HAP-1 (cell line): ENCODE data around the gene SCARB1.
A peak's percentile ranks its signal among the peaks of the same experiment; 100 is the strongest.

Experiments
- DNase-seq, 2 experiments: peaks; one replicate each; pipeline ENCODE4 v3.0.0-alpha.2; 2016 to 2020; ENCODE audit warnings: low spot score in 2 of 2
- H3K27me3 ChIP-seq: fragments of 250-450 bp; sonication (Bioruptor Pico); 2 replicates; pipeline ENCODE4 v1.5.1; 2020; ENCODE audit warnings: low read depth, mild to moderate bottlenecking, moderate library complexity
- H3K36me3 ChIP-seq: fragments of 250-450 bp; sonication (Bioruptor Pico); replicated peaks from 2 replicates; pipeline ENCODE4 v1.5.1; 2020; ENCODE audit warnings: mild to moderate bottlenecking
- H3K4me1 ChIP-seq: fragments of 250-450 bp; sonication (Bioruptor Pico); 2 replicates; pipeline ENCODE4 v1.5.1; 2020; ENCODE audit warnings: mild to moderate bottlenecking
- H3K4me3 ChIP-seq: fragments of 250-450 bp; sonication (Bioruptor Pico); 2 replicates; pipeline ENCODE4 v1.5.1; 2020; ENCODE audit warnings: mild to moderate bottlenecking, moderate library complexity
- H3K9me3 ChIP-seq: fragments of 250-450 bp; sonication (Bioruptor Pico); 2 replicates; pipeline ENCODE4 v1.5.1; 2020; ENCODE audit warnings: mild to moderate bottlenecking, moderate library complexity
- in situ Hi-C: fragments of 300-500 bp; cut with MboI; formaldehyde crosslinking; loops from 3 replicates; pipeline ENCODE4 v1.14.3; 2020; ENCODE audit warnings: low sequenced_read_pairs, inconsistent platforms, mixed read lengths

Gene SCARB1

DNA sequence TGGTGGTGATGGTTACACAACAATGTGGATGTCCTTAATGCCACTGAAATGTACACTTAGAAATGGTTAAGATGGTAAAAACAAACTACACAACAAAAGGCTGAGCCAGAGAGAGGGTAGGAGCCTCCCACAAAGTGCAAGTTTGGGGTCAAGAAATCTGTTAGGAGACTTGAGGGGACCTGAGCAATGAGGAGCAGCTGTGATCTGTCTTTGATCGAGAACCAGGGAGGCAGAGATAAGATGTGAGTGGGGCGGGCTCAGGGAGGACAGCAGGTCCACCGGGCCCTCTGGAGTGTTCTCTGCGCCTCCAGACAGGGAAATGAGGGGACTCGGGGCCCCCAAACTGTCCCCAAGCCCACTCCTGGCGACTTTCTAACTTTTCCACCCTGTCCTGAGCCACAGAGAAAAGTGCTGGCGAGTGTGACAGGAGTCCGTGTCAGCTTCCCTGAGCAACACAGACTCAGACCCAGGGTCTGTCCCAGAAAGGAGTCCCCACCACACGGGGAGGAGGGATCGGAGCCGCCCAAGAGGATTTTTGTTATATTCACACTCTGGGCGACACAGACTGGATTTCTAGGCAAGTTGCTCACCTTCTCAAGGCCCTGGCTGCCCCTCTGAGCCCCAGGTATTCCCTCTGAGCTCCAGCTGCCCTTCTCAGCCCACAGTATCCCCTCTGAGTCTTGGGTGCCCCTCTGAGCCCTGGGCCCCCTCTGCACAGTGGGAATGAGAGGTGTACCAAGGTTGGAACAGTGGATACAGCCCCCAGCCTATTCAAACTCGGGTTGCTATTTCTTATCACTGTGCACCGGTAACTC is 11.5 kb upstream of the SCARB1 start:
- DNase-seq = no peak
- H3K36me3 ChIP-seq = no peaks in the 10 kb centered on the region
- H3K27me3 ChIP-seq = no peaks in the 10 kb centered on the region
- no peaks in the 10 kb centered on the region for H3K4me1 ChIP-seq
- no peaks in the 10 kb centered on the region for H3K9me3 ChIP-seq
- in situ Hi-C loops = no loop called here
- H3K4me3 ChIP-seq = no peak overlapping the region

DNA sequence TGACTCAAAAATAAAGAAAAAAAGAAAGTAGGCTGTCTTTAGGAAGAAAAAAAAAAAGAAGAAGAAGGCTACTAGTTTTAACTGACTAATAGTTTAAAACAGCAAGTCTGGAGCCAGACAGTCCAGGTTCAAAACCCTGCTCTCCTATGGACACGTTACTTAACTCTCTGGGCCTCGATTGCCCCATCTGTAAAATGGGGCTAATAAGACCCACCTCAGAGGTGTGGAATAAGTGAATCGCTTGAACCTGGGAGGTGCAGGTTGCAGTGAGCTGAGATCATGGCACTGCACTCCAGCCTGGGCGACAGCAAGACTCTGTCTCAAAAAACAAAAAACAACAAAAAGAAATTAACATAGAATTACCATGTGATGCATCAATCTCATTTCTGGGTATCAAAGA is 10.5 kb upstream of the SCARB1 start:
- H3K9me3 ChIP-seq = no peaks in the 10 kb centered on the region
- no peaks in the 10 kb centered on the region for H3K4me1 ChIP-seq
- no peaks in the 10 kb centered on the region for H3K27me3 ChIP-seq
- H3K4me3 ChIP-seq = no peak overlapping the region
- no peak for DNase-seq
- no peaks in the 10 kb centered on the region for H3K36me3 ChIP-seq
- in situ Hi-C loops = no loop called here

DNA sequence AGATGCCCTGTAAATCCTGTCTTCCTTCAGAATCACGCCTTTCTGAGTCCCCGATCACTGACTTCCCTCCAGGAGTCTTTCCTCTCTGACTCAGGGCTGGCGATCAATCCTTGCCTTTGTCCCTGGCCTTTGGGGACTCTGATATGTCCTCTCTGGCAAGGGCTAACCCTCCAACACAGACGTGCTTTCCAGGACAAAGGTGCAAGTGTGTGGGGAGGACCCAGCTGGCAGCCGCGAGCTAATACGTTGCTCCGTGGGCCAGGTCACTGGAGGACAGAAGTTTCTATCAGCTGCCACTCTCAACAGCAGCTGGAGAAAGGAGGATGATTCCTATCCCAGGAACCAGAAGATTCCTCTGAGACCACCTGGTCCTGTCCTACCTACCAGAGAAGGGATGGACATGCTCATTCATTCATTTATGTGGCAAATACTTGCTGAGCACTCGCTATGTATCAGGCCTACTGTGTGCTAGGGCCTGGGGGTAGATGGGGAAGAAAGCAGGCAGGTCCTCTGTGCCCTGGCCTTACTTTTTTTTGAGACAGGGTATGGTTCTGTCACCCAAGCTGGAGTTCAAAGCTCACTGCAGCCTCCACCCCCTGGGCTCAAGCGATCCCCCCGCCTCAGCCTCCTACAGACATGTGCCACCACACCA is 8.5 kb upstream of the SCARB1 start:
- DNase-seq = no peak
- H3K4me1 ChIP-seq = no peaks in the 10 kb centered on the region
- no peaks in the 10 kb centered on the region for H3K27me3 ChIP-seq
- H3K4me3 ChIP-seq = no peak overlapping the region
- in situ Hi-C loops = no loop called here
- H3K36me3 ChIP-seq = no peaks in the 10 kb centered on the region
- H3K9me3 ChIP-seq = no peaks in the 10 kb centered on the region

DNA sequence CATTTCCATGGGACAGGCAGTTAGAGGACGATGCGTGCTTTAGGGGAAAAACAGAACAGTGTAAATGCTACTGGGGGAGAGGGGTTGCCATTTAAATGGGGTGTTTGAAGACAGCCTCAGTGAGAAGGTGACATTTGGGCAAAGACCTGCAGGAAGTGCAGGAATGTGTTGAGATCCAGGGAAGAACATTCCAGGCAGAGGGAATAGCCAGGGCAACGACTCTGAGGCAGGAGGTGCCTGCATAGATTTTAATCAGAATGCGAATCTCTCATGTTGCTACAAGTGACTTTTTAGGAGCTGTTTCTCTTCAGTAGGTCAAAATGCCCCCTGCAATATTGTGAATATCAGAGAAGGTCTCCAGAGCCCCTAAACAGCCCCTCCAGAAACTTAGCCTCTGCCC is 7.6 kb upstream of the SCARB1 start:
- Histone ChIP-seq H3K36me3 (no peaks in the 10 kb centered on the region), H3K4me1 (no peaks in the 10 kb centered on the region), H3K27me3 (no peaks in the 10 kb centered on the region), H3K4me3 (no peak overlapping the region), H3K9me3 (no peaks in the 10 kb centered on the region)
- in situ Hi-C loops = no loop called here
- no peak for DNase-seq

DNA sequence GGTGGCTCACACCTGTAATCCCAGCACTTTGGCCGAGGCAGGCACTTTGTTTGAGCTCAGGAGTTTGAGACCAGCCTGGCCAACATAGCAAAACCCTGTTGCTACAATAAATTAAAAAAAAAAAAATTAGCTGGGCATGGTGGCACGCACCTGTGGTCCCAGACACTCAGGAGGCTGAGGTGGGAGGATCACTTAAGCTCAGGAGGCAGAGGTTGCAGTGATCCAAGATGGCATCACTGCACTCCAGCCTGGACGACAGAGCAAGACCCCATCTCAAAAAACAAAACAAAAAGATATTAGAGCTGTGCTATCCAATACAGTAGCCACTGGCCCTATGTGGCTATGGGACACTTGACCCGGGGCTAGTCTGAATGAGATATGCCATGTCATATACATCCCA is 6.9 kb upstream of the SCARB1 start:
- in situ Hi-C loops = no loop called here
- H3K36me3 ChIP-seq = no peaks in the 10 kb centered on the region
- H3K9me3 ChIP-seq = no peaks in the 10 kb centered on the region
- no peak for DNase-seq
- no peak overlapping the region for H3K4me3 ChIP-seq
- no peaks in the 10 kb centered on the region for H3K27me3 ChIP-seq
- H3K4me1 ChIP-seq = no peaks in the 10 kb centered on the region

GRCh38 chr12:124869059-124869665 is 5.5 kb upstream of the SCARB1 start:
- Histone ChIP-seq H3K4me1 (peaks cover 3% of the 10 kb centered on the region), H3K9me3 (peaks cover 4% of the 10 kb centered on the region; the same call in 1 of the 2 replicates), H3K36me3 (no peaks in the 10 kb centered on the region), H3K27me3 (no peaks in the 10 kb centered on the region), H3K4me3 (no peak overlapping the region)
- in situ Hi-C loops = no loop called here
- DNase-seq = no peak

- no peak for DNase-seq
- Histone ChIP-seq H3K4me3 (no peak overlapping the region), H3K27me3 (no peaks in the 10 kb centered on the region), H3K36me3 (no peaks in the 10 kb centered on the region), H3K9me3 (peaks cover 4% of the 10 kb centered on the region; the same call in 1 of the 2 replicates), H3K4me1 (peaks cover 6% of the 10 kb centered on the region)
- in situ Hi-C loops = no loop called here
Observed at GRCh38 chr12:124868252-124869058, 4.8 kb upstream of the SCARB1 start.

DNA sequence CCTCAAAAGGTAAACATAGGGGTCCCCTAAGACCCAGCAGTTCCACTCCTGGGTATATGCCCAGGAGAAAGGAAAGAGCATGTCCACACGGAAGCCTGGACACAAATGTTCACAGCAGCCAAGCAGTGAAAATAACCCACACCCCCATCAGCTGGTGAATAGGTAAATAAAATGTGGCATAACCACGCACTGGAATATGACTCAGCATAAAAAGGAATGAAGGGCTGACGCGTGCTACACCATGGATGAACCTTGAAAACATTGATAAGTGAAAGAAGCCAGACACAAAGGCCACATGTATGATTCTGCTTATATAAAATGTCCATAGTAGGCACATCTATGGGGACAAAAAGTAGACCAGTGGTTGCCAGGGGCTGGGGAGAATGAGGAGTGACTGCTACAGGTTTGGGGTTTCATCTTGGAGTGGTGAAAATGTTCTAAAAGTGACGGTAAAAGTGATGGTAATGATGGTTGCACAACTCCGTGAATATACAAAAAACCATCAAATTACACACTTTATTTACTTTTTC is 3.8 kb upstream of the SCARB1 start:
- Histone ChIP-seq H3K27me3 (no peaks in the 10 kb centered on the region), H3K36me3 (no peaks in the 10 kb centered on the region), H3K4me3 (no peak overlapping the region), H3K9me3 (peaks cover 4% of the 10 kb centered on the region; the same call in 1 of the 2 replicates), H3K4me1 (peaks cover 7% of the 10 kb centered on the region)
- in situ Hi-C loops = no loop called here
- DNase-seq = no peak

DNA sequence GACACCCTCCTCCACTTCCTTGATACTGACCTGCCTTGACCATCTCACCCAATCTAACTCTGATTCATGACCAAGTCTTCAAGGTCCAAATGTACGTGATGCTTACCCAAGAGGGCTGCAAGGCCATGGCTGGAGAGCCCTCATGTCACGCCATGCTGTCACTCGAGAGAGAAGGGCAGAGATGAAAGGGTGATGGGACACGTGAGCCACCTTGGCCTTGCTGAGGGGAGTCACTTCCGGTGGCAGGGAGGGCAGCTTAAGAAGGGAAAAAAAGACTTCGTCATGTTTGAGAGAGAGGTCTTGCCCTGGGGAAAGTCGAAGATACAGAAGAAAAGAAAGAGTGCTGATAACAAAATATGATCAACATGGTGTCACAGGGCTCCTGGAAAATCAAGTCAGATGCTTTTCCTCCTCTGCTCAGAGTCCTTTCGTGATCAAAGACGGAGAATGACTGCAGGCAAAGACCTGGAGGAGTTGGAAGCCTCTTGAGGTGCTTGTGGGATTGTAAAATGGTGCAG is 3.3 kb upstream of the SCARB1 start:
- Histone ChIP-seq H3K4me1 (peaks cover 12% of the 10 kb centered on the region), H3K36me3 (peaks cover 3% of the 10 kb centered on the region), H3K9me3 (peaks cover 4% of the 10 kb centered on the region; the same call in 1 of the 2 replicates), H3K27me3 (no peaks in the 10 kb centered on the region), H3K4me3 (no peak overlapping the region)
- in situ Hi-C loops = no loop called here
- no peak for DNase-seq

GRCh38 chr12:124866195-124866882 is 2.7 kb upstream of the SCARB1 start:
- Histone ChIP-seq H3K36me3 (peaks cover 8% of the 10 kb centered on the region), H3K9me3 (peaks cover 4% of the 10 kb centered on the region; the same call in 1 of the 2 replicates), H3K27me3 (no peaks in the 10 kb centered on the region), H3K4me3 (no peak overlapping the region), H3K4me1 (peaks cover 16% of the 10 kb centered on the region)
- DNase-seq = no peak
- in situ Hi-C loops = no loop called here

GRCh38 chr12:124865728-124866127 is 2.1 kb upstream of the SCARB1 start:
- H3K4me3 ChIP-seq = no peak overlapping the region
- H3K27me3 ChIP-seq = no peaks in the 10 kb centered on the region
- peaks cover 4% of the 10 kb centered on the region; the same call in 1 of the 2 replicates for H3K9me3 ChIP-seq
- in situ Hi-C loops = no loop called here
- H3K4me1 ChIP-seq = peaks cover 22% of the 10 kb centered on the region
- H3K36me3 ChIP-seq = peaks cover 13% of the 10 kb centered on the region
- no peak for DNase-seq

DNA sequence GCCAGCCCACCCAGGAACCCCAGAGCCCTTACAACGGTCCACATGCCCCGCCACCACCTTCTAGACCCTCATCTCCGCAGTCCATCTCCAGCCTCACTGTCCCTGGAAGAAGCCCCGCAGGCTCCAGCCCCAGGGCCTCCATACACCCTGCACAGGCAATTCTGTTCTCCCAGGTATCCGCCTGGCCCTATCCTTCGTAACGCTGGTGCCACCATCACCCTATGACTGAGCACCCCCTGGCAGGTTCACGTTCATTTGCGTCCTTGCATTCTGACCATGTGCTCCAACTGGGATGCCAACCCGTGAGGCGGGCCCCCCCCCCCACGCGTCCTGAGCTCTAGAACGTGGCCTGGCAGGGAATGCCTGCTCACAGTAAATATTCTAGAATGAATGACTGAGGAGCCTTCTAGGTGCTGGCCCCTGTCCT is 675 bp upstream of the SCARB1 start:
- no peaks in the 10 kb centered on the region for H3K27me3 ChIP-seq
- peaks cover 27% of the 10 kb centered on the region for H3K36me3 ChIP-seq
- H3K4me1 ChIP-seq = peaks cover 24% of the 10 kb centered on the region
- peaks cover 4% of the 10 kb centered on the region; the same call in 1 of the 2 replicates for H3K9me3 ChIP-seq
- no peak for DNase-seq
- H3K4me3 ChIP-seq = peak overlapping the region; percentile 64
- in situ Hi-C loops = no loop called here
